ENCODE data around the gene RCN2.

The RCN2 gene

DNA sequence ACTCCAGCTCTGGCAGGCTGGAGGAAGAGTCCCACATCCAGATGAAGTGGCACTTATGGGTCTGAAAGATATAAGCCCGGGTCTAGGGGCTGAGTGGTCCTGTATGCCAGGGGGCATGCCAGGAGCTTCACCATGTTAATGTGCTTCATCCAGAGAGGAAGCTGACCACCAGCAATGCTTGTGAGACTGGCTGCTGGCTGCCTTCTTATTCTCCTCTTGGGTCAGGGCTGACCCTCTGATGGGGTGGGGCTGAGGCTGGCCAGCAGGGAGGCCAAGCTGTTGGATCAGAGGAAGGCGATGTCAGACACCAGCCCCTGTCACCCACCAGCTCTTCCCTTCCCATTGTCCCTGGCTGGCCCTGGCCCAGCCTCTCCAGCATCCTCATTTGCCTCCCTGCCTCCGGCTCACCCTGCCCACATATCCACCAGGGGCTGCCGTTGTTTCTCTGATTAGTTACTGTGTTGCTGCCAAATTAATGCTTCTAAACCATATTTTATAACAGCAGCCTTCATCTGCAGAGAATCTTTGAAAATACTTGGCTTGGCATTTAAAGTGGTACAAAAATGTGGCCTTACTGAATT, 43.0 kb downstream of the RCN2 start:
- DNase-seq, result no peak

GRCh38 chr15:76976141-76976540, 44.6 kb downstream of the RCN2 start:
- no peak for DNase-seq

DNA sequence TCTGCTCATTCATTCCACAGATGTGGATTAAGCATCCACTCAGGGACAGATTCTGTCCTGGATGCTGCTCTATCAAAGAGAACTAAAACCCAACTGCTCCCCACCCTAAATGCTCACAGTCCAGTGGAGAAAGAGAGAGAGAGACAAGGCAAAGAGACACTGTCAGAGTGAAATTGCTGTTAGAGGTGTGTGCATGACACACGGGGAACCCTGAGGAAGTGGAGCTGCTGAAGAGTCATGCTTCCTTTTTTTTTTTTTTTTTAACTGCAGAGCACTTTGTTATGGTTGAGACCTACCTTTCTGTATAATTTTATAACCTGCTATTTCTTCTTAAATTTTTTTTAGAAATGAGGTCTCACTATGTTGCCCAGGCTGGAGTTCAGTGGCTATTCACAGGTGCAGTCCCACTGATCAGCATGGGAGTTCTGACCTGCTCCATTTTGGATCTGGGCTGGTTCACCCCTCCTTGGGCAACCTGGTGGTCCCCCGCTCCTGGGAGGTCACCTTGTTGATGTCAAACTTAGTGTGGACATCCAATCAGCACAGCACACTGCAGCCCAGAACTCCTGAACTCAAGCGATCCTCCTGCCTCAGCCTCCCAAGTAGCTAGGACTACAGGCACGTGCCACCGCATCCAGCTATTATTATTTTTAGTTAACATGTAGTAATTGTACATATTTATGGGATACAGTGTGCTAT, 45.2 kb downstream of the RCN2 start:
- no peak for DNase-seq

DNA sequence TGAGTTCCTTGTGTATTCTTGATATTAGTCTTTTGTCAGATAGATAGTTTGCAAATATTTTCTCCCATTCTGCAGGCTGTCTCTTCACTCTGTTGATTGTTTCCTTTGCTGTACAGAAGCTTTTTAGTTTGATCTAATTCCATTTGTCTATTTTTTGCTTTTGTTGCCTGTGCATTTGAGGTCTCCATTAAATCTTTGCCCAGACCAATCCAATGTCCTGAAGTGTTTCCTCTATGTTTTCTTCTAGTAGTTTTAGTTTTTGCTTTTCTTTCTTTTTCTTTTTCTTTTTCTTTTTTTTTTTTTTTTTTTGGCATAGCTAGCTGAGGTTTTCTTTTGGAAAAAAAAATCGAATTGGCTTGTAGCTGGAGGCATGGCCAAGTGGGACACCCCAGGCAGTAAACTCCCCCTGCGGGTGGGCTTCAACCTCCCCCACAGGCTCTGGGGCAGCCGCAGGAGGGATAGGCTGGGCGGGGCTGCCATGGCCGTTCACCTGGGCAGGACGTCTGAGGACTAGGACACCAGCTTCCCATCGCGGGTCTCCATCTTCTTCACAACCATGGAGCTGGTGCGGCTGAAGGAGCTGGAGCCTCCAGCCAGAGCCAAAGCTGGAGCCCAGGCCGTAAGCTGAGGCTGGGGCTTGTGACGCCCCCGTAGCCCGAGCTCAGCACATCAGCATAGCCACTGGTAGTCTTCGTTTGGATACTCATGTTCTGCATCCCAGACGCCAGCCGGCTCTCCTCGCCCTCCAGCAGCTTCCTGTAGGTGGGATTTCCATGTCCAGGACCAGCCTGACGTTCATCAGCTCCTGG, 47.2 kb downstream of the RCN2 start:
- DNase-seq, result no peak

DNA sequence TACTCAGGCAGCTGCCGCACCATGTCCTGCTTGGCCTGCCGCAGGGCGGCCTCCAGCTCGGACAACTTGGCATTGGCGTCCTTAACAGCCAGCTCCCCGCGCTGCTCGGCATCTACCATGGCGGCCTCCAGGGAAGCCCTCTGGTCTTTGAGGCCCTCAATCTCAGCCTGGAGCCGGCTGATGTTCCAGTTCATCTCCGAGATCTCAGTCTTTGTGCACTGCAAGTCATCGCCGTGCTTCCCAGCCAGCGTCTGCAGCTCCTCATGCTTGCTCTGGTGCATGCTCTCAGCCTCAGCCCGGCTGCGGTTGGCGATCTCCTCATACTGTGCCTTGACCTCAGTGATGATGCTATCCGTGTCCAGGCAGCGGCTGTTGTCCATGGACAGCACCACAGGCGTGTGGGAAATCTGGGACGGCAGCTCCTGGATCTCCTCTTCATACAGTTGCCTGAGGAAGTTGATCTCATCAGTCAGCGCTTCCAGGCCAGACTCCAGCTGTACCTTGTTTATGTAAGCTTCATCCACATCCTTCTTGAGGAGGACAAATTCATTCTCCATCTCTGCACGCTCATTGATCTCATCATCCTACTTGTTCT, 47.9 kb downstream of the RCN2 start:
- no peak for DNase-seq

DNA sequence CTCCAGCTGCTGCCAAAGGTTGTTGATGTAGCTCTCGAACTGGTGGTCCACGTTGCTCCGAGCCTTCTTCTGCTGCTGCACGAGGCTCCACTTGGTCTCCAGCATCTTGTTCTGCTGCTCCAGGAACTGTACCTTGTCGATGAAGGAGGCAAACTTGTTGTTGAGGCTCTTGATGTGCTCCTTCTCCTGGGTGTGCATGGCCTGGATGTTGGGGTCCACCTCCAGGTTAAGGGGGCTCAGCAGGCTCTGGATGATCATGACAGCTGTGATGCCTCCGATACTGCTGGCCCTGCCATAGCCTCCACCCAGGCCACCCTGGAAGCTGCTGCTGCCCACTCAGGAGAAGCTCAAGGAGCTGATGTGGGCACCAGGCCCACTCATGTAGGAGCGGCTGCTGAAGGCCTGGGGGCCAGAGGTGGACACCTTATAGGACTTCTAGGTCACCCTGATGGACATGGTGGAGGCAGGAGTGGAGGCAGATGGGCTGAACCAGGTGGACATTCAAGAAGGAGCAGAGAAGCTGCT, 48.5 kb downstream of the RCN2 start:
- DNase-seq, result no peak

DNA sequence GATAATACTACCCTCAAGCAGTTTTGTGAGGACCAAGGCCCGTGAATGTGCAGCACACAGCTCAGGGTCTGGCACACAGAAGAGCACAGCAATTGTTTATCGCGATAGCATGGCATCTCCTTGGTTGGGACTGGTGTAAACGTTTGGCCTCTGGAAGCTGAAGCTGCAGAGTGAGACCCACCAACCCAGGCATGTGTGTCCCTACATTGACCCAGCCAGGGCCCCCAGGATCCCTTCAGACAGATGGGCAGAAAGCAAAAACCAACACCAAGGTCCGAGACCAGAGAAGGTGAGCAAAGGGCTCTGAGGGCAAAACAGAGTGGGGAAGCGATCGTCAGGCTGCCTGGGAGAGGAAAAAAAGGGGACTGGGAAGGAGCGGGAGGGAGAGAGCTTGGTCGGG, 50.8 kb downstream of the RCN2 start:
- DNase-seq, result no peak

- no peak for DNase-seq
These were observed 51.2 kb downstream of the RCN2 start for GRCh38 chr15:76982756-76983155.

GRCh38 chr15:76983590-76984375, 52.2 kb downstream of the RCN2 start:
- no peak for DNase-seq

DNA sequence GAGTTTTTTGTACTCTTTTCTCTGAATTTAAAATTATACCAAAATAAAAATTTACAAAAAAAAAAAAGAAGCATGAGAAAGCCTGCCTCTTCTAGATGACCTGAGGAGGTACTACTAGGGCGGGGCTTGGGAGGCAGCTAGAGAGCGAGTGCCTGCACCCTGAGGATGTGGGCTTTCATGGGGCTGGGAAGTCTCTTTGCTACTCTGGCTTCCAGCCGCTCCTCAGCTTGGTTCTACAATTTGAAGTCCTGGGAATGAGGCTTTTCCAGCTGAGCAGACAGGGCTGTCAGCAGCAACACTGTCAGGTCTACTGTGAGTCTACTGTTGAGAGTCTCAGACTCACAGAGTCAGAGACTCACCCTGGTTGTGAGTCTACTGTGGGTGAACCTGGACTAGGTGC, 55.2 kb downstream of the RCN2 start:
- no peak for DNase-seq

DNA sequence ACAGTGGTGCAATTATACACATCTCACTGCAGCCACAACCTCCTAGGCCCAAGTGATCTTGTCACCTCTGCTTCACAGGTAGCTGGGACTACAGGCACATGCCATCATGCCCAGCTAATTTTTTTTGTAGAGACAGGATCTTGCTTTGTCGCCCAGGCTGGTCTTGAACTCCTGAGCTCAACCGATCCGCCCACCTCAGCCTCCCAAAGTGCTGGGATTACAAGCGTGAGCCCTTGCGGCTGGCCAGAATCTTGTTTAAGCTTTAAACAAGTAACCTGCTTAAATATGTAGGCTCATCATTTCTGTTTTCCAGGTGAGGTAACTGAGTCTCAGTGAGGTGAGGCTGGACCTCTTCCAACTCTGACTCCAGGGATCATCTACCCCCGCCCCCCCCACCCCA, 55.7 kb downstream of the RCN2 start:
- DNase-seq, result no peak

DNA sequence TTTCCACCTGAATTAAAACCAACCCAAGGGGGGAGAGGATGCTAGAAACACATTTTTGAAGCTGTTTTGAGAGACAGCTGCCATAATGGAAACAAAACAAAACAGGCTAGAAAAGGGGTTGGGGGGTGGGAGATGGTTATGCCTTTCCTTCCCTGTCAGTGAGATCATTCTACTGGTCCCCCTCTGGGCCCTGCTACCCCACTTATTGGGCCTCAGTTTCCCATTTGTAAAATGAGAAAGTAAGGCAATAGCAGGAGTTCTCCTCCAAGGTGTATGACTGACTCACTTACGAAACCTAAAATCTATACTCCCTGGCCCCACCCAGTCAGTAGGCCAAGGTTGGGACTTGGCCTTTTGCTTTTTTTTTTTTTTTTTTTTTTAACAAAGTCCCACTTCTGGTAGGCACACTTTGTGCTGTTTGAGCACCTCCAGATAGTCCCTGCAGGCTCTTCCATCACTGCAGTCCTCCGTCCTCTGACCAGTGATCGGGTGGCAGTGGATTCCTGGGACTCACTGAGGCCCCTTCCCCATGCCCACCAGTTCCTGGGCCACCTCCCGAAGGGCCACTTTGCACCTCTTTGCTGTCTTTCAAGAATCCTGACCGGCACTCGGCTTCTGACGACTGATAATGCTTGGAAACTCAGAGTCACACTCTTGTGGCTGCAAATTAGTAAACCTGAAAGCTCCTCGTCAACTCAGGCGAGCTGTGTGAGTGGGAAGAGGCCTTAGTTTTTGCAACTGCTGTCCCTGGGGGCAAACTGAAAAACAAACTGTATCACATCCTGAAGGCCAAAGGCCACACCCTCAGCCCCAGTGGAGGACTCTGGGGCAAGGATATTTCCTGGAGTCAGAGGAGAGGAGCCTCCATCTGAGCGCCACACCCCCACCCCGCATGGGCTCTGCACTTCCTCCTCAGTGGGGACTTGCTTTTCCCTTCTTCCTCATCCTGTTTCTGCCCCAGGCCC, 56.6 kb downstream of the RCN2 start:
- no peak for DNase-seq

- DNase-seq, result no peak
These were observed 57.6 kb downstream of the RCN2 start for GRCh38 chr15:76988867-76989780.

GRCh38 chr15:76991048-76991447, 59.5 kb downstream of the RCN2 start:
- DNase-seq, result no peak

GRCh38 chr15:76991741-76992645, 60.4 kb downstream of the RCN2 start:
- peak; percentile 38 for DNase-seq

GRCh38 chr15:76993114-76993725, 61.7 kb downstream of the RCN2 start:
- DNase-seq, result no peak

- peak; percentile 54 for DNase-seq
These were observed 62.5 kb downstream of the RCN2 start for GRCh38 chr15:76994001-76994400.

DNA sequence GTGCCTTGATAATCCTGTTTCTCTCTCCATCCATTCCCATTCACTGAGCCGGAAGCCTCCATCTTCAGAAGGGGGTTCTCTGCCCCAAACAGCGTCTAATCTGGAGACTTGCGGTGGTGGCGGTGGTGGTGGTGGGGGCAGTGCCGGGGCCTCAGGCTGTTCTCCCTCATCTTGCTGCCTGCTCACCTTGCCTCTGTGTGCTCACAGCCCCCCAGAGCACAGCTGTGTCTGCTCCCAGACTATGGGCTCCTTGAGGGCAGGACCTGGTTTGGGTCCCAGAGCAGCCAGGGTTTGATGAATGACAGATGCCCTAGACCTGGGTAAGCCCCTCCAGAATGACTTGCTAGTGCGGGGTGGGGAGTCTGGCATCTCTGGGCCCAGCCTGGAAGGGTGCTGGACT, 62.9 kb downstream of the RCN2 start:
- no peak for DNase-seq

Measured in CD4-positive, alpha-beta T cell treated with Interferon gamma for 1 hour (primary cell).